GM23338 (cell line): ENCODE data around the gene THOP1. TPM values are rescaled to one million over a fixed set of nuclear protein-coding genes. Genes with fewer than 3 reads are reported as not detected.

Experiments used
- ATAC-seq: fragments of 200-7000 bp; cut with Tn5 transposase; 3 replicates; pipeline ENCODE4 v1.9.1; 2020
- DNase-seq: peaks from one replicate; pipeline ENCODE4 v3.0.0-alpha.2; 2015; ENCODE audit warnings: low spot score
- H2AFZ ChIP-seq: fragments of 200-600 bp; sonication (generic); 2 replicates; pipeline ENCODE4 v1.8.0; 2016; ENCODE audit warnings: antibody characterized with exemption, mild to moderate bottlenecking, moderate library complexity
- H3F3A ChIP-seq: fragments of 200-600 bp; sonication (generic); replicated peaks from 2 replicates; pipeline ENCODE4 v1.8.0; 2017; ENCODE audit warnings: antibody characterized with exemption, mixed run types, low read depth
- H3K27ac ChIP-seq: fragments of 200-600 bp; sonication (generic); 2 replicates; pipeline ENCODE4 v1.6.1; 2016; ENCODE audit warnings: low read depth
- H3K27me3 ChIP-seq: fragments of 200-600 bp; sonication (generic); 2 replicates; pipeline ENCODE4 v1.8.0; 2016; ENCODE audit warnings: mild to moderate bottlenecking, mixed run types, moderate library complexity; ENCODE audit not compliant: insufficient read depth
- H3K36me3 ChIP-seq: fragments of 200-600 bp; sonication (generic); 2 replicates; pipeline ENCODE4 v1.8.0; 2016; ENCODE audit warnings: mild to moderate bottlenecking; ENCODE audit not compliant: insufficient read depth
- H3K4me1 ChIP-seq: fragments of 200-600 bp; sonication (generic); 2 replicates; pipeline ENCODE4 v1.8.0; 2016; ENCODE audit warnings: mild to moderate bottlenecking, moderate library complexity; ENCODE audit not compliant: insufficient read depth
- H3K4me2 ChIP-seq: fragments of 200-600 bp; sonication (generic); 2 replicates; pipeline ENCODE4 v1.7.1; 2017; ENCODE audit warnings: mixed run types
- H3K4me3 ChIP-seq: fragments of 200-600 bp; sonication (generic); 2 replicates; pipeline ENCODE4 v1.6.1; 2016; ENCODE audit warnings: mixed run types
- H3K79me2 ChIP-seq: fragments of 200-600 bp; sonication (generic); replicated peaks from 2 replicates; pipeline ENCODE4 v1.8.0; 2017; ENCODE audit warnings: mild to moderate bottlenecking; ENCODE audit not compliant: insufficient read depth
- H3K9me2 ChIP-seq: fragments of 200-600 bp; sonication (generic); 2 replicates; pipeline ENCODE4 v1.8.0; 2017; ENCODE audit not compliant: insufficient read depth
- H4K20me1 ChIP-seq: fragments of 200-600 bp; sonication (generic); replicated peaks from 2 replicates; pipeline ENCODE4 v1.8.0; 2017; ENCODE audit warnings: mild to moderate bottlenecking; ENCODE audit not compliant: insufficient read depth
- H3K27ac Mint-ChIP-seq: 2 replicates; pipeline ENCODE4 v1.8.0; 2020; ENCODE audit warnings: inconsistent platforms, mild to moderate bottlenecking, moderate library complexity, mixed read lengths
- H3K27me3 Mint-ChIP-seq: 3 replicates; pipeline ENCODE4 v1.8.0; 2022; ENCODE audit warnings: low read depth, mild to moderate bottlenecking, moderate library complexity, mixed read lengths, inconsistent platforms; ENCODE audit not compliant: insufficient read depth, poor library complexity
- H3K36me3 Mint-ChIP-seq: 3 replicates; pipeline ENCODE4 v1.8.0; 2021; ENCODE audit warnings: low read depth, mild to moderate bottlenecking, inconsistent platforms, moderate library complexity, mixed read lengths
- H3K4me1 Mint-ChIP-seq: 3 replicates; pipeline ENCODE4 v1.8.0; 2020; ENCODE audit warnings: mild to moderate bottlenecking, inconsistent platforms, mixed read lengths
- H3K4me3 Mint-ChIP-seq: 3 replicates; pipeline ENCODE4 v1.8.0; 2021; ENCODE audit warnings: moderate library complexity, mild to moderate bottlenecking, inconsistent platforms, mixed read lengths
- H3K9me3 Mint-ChIP-seq: 3 replicates; pipeline ENCODE4 v1.8.0; 2020; ENCODE audit warnings: moderate library complexity, mild to moderate bottlenecking, inconsistent platforms, mixed read lengths
- CTCF ChIP-seq, 2 experiments: fragments of 200-600 bp in 1 of 2; sonication (generic) in 1 of 2; conservative IDR thresholded peaks; 2 replicates each; pipeline versions ENCODE4 v1.5.1 to v1.6.1; 2016 to 2017; ENCODE audit warnings: antibody characterized with exemption in 2 of 2, low read depth in 2 of 2, mild to moderate bottlenecking in 2 of 2, moderate library complexity in 1 of 2
- ETS1 ChIP-seq: IDR thresholded peaks from 2 replicates; pipeline ENCODE4 v1.6.1; 2016; ENCODE audit warnings: antibody characterized with exemption
- EZH2 ChIP-seq: fragments of 200-600 bp; sonication (generic); IDR thresholded peaks from one replicate; pipeline ENCODE4 v1.8.0; 2017; ENCODE audit warnings: antibody characterized with exemption, mild to moderate bottlenecking, low read depth; ENCODE audit not compliant: unreplicated experiment
- EZH2phosphoT487 ChIP-seq: fragments of 200-600 bp; sonication (generic); IDR thresholded peaks from one replicate; pipeline ENCODE4 v1.8.1; 2018; ENCODE audit warnings: antibody characterized with exemption; ENCODE audit not compliant: unreplicated experiment
- JUNB ChIP-seq: IDR thresholded peaks from one replicate; pipeline ENCODE4 v1.6.1; 2016; ENCODE audit warnings: antibody characterized with exemption; ENCODE audit not compliant: unreplicated experiment
- POLR2AphosphoS5 ChIP-seq: IDR thresholded peaks from 2 replicates; pipeline ENCODE4 v1.6.1; 2016; ENCODE audit warnings: antibody characterized with exemption, low read depth
- REST ChIP-seq: IDR thresholded peaks from one replicate; pipeline ENCODE4 v1.6.1; 2018; ENCODE audit warnings: antibody characterized with exemption; ENCODE audit not compliant: unreplicated experiment
- STAT1 ChIP-seq: IDR thresholded peaks from one replicate; pipeline ENCODE4 v1.6.1; 2016; ENCODE audit warnings: antibody characterized with exemption; ENCODE audit not compliant: unreplicated experiment
- ZNF114 ChIP-seq: fragments of 250-450 bp; sonication (Bioruptor Pico); IDR thresholded peaks from 2 replicates; pipeline ENCODE4 v1.5.0; 2020; ENCODE audit warnings: mild to moderate bottlenecking, moderate library complexity
- polyA plus RNA-seq: library from polyadenylated mRNA; unstranded; fragments of >200 nt; fragmentation: Nextera tagmentation; extraction: Ambion mirVana; gene quantifications from 2 replicates; pipeline ENCODE4 v1.2.1, GENCODE V29; 2016
- total RNA-seq: library from RNA; depleted of rRNA; stranded (reverse); fragments of >200 nt; shearing (Covaris generic); gene quantifications from 2 replicates; pipeline ENCODE4 v1.2.3, GENCODE V29; 2014

Gene THOP1
- total and polyA plus RNA-seq, 2 experiments from 2014 or later, result 110 to 229 TPM

GRCh38 chr19:2767688-2768087 is 17.6 kb upstream of the THOP1 start:
- Mint-ChIP-seq H3K36me3 (peaks cover 35% of the 10 kb centered on the region), H3K4me3 (no peak overlapping the region), H3K27ac (no peak overlapping the region), H3K27me3 (peaks cover 14% of the 10 kb centered on the region), H3K4me1 (no peaks in the 10 kb centered on the region), H3K9me3 (no peaks in the 10 kb centered on the region)
- Histone ChIP-seq H3K4me1 (no peaks in the 10 kb centered on the region), H3K27me3 (no peaks in the 10 kb centered on the region), H3K36me3 (peaks cover 9% of the 10 kb centered on the region; the same call in 1 of the 2 replicates), H3F3A (no peaks in the 10 kb centered on the region), H3K4me3 (no peak overlapping the region), H3K27ac (no peak overlapping the region), H2AFZ (no peak overlapping the region), H3K9me2 (no peaks in the 10 kb centered on the region), H3K79me2 (peaks cover 34% of the 10 kb centered on the region), H4K20me1 (peaks cover 10% of the 10 kb centered on the region; the same call in 1 of the 2 replicates), H3K4me2 (no peak overlapping the region)
- ATAC-seq (no peak), DNase-seq (no peak)
- no peak for TF ChIP-seq POLR2AphosphoS5
- no peak for TF ChIP-seq CTCF (conservative IDR thresholded peaks at IDR 0.05; ENCODE audit: low read depth in 2 of 2)
- TF ChIP-seq ZNF114 (CRISPR knock-in tag), result no peak
- no peak for TF ChIP-seq JUNB
- no peak for TF ChIP-seq REST
- TF ChIP-seq ETS1, result no peak
- no peak for TF ChIP-seq STAT1
- no peak for TF ChIP-seq EZH2phosphoT487

GRCh38 chr19:2768365-2769132 is 16.8 kb upstream of the THOP1 start:
- no peaks in the 10 kb centered on the region for H3K4me1 Mint-ChIP-seq
- H3K27ac ChIP-seq, result no peak overlapping the region
- no peaks in the 10 kb centered on the region for H3F3A ChIP-seq
- peaks cover 14% of the 10 kb centered on the region for H3K27me3 Mint-ChIP-seq
- H3K4me3 Mint-ChIP-seq, result no peak overlapping the region
- H3K9me2 ChIP-seq, result no peaks in the 10 kb centered on the region
- no peaks in the 10 kb centered on the region for H3K4me1 ChIP-seq
- no peak overlapping the region for H3K27ac Mint-ChIP-seq
- no peak overlapping the region for H2AFZ ChIP-seq
- H3K36me3 Mint-ChIP-seq, result peaks cover 32% of the 10 kb centered on the region
- no peak for ATAC-seq
- peaks cover 10% of the 10 kb centered on the region; the same call in 1 of the 2 replicates for H4K20me1 ChIP-seq
- peaks cover 9% of the 10 kb centered on the region; the same call in 1 of the 2 replicates for H3K36me3 ChIP-seq
- TF ChIP-seq CTCF (conservative IDR thresholded peaks at IDR 0.05; ENCODE audit: low read depth in 2 of 2) (peak in 1 of 2 experiments; percentile 34; a peak in 2 of 4 replicates), EZH2 (no peak)
- H3K4me3 ChIP-seq, result no peak overlapping the region
- no peaks in the 10 kb centered on the region for H3K27me3 ChIP-seq
- no peak overlapping the region for H3K4me2 ChIP-seq
- no peaks in the 10 kb centered on the region for H3K9me3 Mint-ChIP-seq
- no peak for DNase-seq
- H3K79me2 ChIP-seq, result peaks cover 34% of the 10 kb centered on the region
